Choroid plexus epithelial cell (primary cell): ENCODE measurements around the gene SRRM4.

Source experiments
- DNase-seq: peaks from one replicate; pipeline ENCODE4 v3.0.0-alpha.2; 2010; ENCODE audit warnings: low read depth
- H3K4me3 ChIP-seq: 2 replicates; pipeline ENCODE4 v1.5.1; 2011; ENCODE audit warnings: low read depth, mild to moderate bottlenecking, control low read depth, low read length, moderate library complexity
- TF ChIP-seq, protein P1 (sequence below): conservative IDR thresholded peaks from 2 replicates; pipeline ENCODE4 v1.5.1; 2011; ENCODE audit warnings: low read depth, mild to moderate bottlenecking, control low read depth, inconsistent platforms, low read length, moderate library complexity

The SRRM4 gene

DNA sequence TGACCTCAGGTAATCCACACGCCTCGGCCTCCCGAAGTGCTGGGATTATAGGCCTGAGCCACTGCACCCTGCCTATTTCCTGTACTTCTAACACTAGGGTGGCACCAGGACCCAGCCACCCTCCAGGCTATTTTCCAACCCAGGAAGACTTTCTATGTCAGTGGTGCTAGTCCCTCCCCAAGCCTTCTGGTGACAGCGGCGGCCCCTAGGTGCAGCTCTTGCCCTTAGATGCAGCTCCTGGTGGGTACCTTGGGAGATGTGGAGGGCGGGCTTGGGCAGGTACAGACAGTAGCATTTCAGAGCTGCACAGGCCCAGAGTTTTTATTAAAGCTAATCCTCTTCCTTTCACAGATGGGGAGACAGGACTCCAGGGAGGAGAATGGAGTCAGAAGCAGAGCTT is 62.8 kb downstream of the SRRM4 start:
- TF ChIP-seq, protein P1, sequence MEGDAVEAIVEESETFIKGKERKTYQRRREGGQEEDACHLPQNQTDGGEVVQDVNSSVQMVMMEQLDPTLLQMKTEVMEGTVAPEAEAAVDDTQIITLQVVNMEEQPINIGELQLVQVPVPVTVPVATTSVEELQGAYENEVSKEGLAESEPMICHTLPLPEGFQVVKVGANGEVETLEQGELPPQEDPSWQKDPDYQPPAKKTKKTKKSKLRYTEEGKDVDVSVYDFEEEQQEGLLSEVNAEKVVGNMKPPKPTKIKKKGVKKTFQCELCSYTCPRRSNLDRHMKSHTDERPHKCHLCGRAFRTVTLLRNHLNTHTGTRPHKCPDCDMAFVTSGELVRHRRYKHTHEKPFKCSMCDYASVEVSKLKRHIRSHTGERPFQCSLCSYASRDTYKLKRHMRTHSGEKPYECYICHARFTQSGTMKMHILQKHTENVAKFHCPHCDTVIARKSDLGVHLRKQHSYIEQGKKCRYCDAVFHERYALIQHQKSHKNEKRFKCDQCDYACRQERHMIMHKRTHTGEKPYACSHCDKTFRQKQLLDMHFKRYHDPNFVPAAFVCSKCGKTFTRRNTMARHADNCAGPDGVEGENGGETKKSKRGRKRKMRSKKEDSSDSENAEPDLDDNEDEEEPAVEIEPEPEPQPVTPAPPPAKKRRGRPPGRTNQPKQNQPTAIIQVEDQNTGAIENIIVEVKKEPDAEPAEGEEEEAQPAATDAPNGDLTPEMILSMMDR, result no peak
- DNase-seq, result no peak
- H3K4me3 ChIP-seq, result no peak overlapping the region

DNA sequence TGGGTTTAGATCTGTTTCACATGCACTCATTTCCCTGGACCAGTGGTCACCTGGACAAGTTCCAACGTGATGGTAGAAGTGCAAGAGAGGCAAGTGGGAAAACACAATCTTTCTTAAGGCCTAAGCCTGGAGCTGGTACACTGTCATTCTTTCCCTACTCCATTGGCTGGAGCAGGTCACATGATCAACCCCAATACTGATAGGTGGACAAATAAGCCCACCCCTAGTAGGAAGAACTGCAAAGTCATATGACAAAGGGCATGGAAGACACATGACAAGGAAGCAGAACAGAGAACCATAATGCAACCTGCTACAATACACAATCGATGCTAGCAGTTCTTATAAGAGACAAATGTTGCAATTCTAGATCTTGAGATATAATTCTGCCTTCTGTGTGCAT is 66.3 kb downstream of the SRRM4 start:
- TF ChIP-seq, protein P1, result no peak
- DNase-seq, result no peak
- no peak overlapping the region for H3K4me3 ChIP-seq

DNA sequence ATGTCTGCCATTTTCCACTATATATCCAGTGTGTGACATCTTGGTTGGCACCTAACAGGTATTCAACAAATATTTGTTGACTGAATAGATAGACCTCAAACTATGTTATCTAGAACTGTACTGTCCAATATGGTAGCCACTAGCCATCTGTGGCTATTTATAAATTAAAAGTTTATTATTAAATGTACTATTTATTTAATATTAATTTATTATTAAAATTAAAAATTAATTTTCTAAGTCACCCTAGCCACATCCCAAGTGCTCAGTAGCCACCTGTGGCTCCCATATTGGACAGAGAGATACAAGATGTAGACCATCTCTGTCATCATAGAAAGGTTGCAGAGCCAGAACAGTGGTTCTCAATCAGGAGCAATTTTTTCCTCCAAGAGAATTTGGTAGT is 69.3 kb downstream of the SRRM4 start:
- TF ChIP-seq, protein P1, result no peak
- DNase-seq, result no peak
- H3K4me3 ChIP-seq, result no peak overlapping the region

DNA sequence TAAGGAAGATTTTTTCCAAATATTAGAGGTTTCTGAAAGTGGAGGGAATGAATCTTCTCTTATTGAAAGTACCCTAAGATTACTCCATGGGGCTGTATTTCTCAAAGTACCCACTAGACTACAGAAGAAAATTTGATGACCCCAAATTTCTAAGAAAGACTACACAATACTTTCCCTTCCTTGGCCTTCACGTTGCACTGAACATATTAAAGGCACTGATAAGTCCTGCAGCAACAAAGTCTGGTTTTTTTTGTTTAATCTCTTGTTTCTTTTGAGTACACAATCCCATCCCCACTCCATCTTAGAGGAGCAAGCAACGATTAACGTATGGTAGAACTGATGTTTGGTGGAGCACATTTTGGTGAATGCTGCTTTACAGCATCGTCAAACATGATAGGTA is 70.1 kb downstream of the SRRM4 start:
- H3K4me3 ChIP-seq, result no peak overlapping the region
- DNase-seq, result no peak
- TF ChIP-seq, protein P1, result no peak

DNA sequence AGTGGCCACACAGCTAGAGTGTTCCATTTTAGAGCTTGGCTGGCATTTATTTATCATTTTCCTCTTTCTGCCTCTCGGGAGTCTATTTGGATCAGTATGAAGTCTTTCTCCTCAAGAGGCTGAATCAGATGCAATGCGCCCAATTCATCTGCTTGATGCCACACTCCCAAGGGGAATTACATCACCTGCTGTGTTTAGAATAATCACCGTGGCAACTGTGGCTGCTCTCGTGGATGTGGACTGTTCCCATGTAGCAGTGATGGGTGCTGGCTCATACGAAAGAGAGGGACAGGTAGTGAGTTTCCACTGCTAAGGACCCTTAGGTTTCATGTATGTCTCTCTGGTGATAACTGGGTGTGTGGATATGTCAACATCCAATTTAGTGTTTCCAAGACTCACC is 70.7 kb downstream of the SRRM4 start:
- TF ChIP-seq, protein P1, result no peak
- DNase-seq, result no peak
- H3K4me3 ChIP-seq, result no peak overlapping the region

DNA sequence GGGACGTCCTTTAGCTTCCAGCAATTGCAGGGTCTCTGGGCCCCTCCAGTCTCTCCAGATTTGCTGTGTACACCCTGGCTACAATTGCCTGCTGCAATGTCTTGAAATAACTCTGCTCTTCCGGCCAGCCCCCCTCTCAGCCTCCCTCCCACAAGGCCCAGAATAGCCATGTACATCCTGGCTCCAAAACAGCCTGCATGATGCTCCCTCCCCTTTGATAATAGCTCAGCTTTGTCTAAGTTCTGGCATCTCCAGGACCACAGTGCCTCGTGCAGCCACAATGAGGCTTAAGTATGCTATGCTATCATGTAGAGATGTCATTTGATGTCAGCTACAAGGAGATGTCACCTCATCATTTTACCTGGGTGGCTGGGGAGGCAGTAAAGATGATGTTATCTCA is 74.6 kb downstream of the SRRM4 start:
- no peak for DNase-seq
- TF ChIP-seq, protein P1, result no peak
- H3K4me3 ChIP-seq, result no peak overlapping the region

DNA sequence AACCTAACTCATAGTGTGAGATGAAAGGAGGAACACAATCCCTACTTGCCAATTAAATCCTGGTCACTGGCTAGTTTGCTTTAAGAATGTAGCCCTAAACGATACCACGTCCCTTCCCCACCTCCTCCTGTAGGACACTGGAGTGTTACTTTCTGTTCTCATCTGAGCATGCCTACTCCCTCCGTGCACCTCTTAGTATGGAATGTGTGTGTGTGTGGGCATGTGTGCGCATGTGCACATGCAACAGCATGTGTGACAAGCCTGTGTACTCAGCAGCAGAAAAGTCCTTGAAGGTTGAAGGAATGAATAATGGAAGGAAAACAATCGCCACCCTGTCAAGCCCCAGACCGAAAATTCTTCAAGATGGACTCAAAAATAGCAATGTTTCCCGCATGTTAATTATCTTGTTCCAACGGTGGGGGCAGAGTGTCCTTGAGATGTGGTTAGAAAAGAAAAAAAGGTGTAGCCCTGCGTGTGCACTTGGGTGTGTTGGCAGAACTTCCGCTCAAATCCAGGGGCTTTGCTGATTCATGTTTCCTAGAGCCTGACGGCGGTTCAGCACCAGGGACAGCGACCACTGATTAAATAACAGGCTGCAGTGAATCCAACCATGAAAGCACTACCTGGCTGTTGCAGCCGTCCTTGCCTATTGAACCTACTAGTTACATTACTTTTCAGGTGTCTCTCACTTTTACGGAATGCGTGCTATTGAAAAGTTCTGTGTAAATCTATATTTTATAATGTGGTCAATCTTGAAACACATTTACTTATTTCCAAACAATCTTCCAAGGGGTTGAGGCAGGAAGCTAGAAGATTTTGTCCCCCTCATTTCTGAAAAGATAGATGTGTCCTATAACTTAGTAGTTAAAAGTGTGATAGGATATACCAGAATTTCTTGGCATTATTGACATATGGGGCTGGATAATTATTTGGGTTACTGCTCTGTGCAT is 79.8 kb downstream of the SRRM4 start:
- no peak overlapping the region for H3K4me3 ChIP-seq
- peak; percentile 38 for DNase-seq
- TF ChIP-seq, protein P1, result no peak
